Fibroblast of pulmonary artery (primary cell): Measurements from ENCODE around the gene ERVV-1.

Experiments used
- DNase-seq: peaks from one replicate; pipeline ENCODE4 v3.0.0-alpha.2; 2010; ENCODE audit warnings: low read depth
- H3K4me3 ChIP-seq: replicated peaks from 2 replicates; pipeline ENCODE4 v1.5.1; 2011; ENCODE audit warnings: low read depth, mild to moderate bottlenecking, control low read depth, low read length, moderate library complexity
- CTCF ChIP-seq: IDR thresholded peaks from 2 replicates; pipeline ENCODE4 v1.5.1; 2011; ENCODE audit warnings: mild to moderate bottlenecking, control low read depth, low read length, inconsistent platforms; ENCODE audit errors: missing control alignments

The ERVV-1 gene

GRCh38 chr19:52991484-52991883, 22.2 kb upstream of the ERVV-1 start:
- peak; percentile 54 for DNase-seq
- H3K4me3 ChIP-seq, result no peak overlapping the region
- no peak for TF ChIP-seq CTCF

- TF ChIP-seq CTCF, result no peak
- peak overlapping the region; percentile 64 for H3K4me3 ChIP-seq
- DNase-seq, result peak; percentile 4
Observed at GRCh38 chr19:52992109-52993004, 21.4 kb upstream of the ERVV-1 start.

- TF ChIP-seq CTCF, result peak; percentile 13
- H3K4me3 ChIP-seq, result peak overlapping the region; percentile 64
- peak; percentile 83 for DNase-seq
Observed at GRCh38 chr19:52993342-52994178, 20.2 kb upstream of the ERVV-1 start.

GRCh38 chr19:52995711-52996110, 18.0 kb upstream of the ERVV-1 start:
- H3K4me3 ChIP-seq, result no peak overlapping the region
- TF ChIP-seq CTCF, result no peak

GRCh38 chr19:52997975-52998374, 15.7 kb upstream of the ERVV-1 start:
- TF ChIP-seq CTCF, result no peak
- no peak for DNase-seq
- H3K4me3 ChIP-seq, result no peak overlapping the region

More at GRCh38 chr19:52995711-52996110, 18.0 kb upstream of the ERVV-1 start:
- no peak for DNase-seq

- no peak for TF ChIP-seq CTCF
- no peak for DNase-seq
- H3K4me3 ChIP-seq, result no peak overlapping the region
Observed at GRCh38 chr19:53002479-53002878, 11.2 kb upstream of the ERVV-1 start.
